ENCODE measurements around the gene FST. TPM values are rescaled to one million over a fixed set of nuclear protein-coding genes. Genes with fewer than 3 reads are reported as not detected.

Gene FST
- total and polyA plus RNA-seq, 2 of the 13 experiments (the other 11 are each of a cell fraction or from before 2014, with no cell fraction given): 38.6 to 136 TPM

DNA sequence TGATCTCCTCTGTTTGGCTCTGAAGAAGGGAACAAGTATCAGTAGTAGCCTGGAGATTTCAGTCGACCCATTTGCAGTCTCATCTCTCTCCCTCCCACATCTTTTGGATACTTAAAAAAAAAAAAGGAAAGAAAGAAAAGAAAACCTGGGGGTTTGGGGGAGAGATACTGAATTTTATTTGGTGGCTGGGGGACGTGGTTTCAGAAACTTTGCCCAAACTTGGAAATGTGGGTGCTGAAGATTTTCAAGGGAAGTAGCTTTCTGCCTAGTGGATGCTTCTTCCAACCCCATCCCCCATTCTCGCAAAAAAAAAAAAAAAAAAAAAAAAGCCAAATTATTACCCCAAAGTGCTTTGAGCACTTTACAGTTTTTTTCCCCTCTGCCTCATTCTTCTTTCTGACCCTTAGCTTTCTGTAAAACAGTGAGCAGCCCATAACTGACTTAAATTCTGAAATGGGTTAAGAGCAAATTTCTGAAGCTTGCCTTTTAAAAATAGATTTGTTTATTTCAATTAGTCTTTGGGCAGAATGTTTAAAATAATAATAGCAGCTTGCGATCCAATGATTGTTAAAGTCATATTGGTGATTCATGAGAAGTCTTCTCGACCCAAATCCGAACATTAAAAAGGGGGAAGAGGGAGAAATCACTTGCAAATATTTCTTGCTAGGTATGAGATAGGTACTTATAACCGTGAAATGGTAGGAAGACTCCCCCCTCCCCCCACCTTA lies 894 bp downstream of the FST start (continued):
- TF ChIP-seq AFF4 (CRISPR knock-in tag; IDR thresholded peaks at IDR 0.05): peak; percentile 54; the same call in 1 of the 2 replicates

DNA sequence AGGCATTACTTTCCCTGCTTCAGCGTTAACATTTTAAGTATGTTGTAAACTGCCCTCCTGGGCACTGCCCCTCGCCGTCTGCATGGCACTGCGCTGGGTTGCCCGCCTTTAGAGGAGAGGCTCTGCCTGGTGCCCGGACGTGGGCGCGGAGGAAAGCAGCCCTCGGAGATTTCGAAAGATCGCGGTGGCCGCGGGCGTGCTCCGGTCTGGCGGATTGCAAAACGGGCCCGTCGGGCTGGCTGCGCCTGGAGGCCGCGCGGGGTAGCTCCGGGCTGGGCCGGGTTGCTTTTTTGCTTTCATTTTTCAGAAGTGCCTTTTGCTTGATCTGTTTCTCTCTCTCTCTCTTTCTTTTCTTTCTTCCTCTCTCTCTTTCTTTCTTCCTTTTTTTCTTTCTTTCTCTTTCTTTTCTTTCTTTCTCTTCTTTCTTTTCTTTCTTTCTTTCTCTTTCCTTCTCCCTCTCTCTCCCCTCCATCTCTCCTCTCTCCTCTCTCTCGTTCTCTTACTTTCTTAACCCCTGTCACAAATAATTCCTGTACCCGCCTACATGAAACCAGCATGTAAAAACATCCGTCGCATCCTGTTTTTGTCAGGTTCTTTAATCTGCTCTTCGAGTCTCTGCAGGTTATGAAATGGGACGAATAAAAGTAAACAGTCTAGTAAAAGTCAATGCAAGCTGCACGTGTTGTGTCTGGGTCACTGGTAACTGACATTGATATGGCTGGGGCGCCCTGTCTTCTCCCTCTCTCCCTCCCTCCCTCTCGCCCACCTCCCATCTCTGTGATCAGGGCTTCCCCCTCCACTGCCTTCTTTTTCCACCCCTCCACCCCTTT lies 1.7 kb downstream of the FST start:
- WGBS (ENCODE audit: low lambda C conversion rate): under 1% methylated on average over 21 of the region's 36 CpGs
- H3K9me3 ChIP-seq (ENCODE audit: low read length): no peaks in the 10 kb centered on the region
- peaks cover 43% of the 10 kb centered on the region for H3K4me1 ChIP-seq (ENCODE audit: insufficient read depth, low read length)
- H3K79me2 ChIP-seq (ENCODE audit: insufficient read depth, low read length): peaks cover 37% of the 10 kb centered on the region
- no peak overlapping the region for H2AFZ ChIP-seq (ENCODE audit: low read length)
- H3K4me2 ChIP-seq (ENCODE audit: low read depth, low read length): peak overlapping the region; percentile 84
- TSS peak; percentile 41 for BruUV-seq (replicated peaks)
- H3K36me3 ChIP-seq (replicated peaks in 1 of 2; ENCODE audit: control insufficient read depth in 1 of 2, insufficient read depth in 2 of 2, low read length in 2 of 2): peaks cover 15 to 24% of the 10 kb centered on the region in 2 experiments
- peak overlapping the region; percentile 98 for H3K27ac ChIP-seq (ENCODE audit: extremely low read length, insufficient read depth, low read length)
- in situ Hi-C loops (cut with HindIII; ENCODE audit: extremely low pct_ligation_motif_present, low pct_unique_long_range_greater_than_20kb): no loop called here
- DNase-seq (ENCODE audit: low spot score) (peak; percentile 58), FAIRE-seq (no peak), ATAC-seq (peak; percentile 8; the same call in 2 of the 3 replicates)
- peak overlapping the region; percentile 84 to 96 (median 95) for H3K4me3 ChIP-seq (replicated peaks in 1 of 3; ENCODE audit: insufficient read depth in 1 of 3, low read depth in 2 of 3, low read length in 3 of 3)
- ChIA-PET POLR2A (interaction anchor here (0.6 to 1.3 kb wide), 3 partner anchors 54 to 494 kb away, joined by 3 to 4 read pairs (median 4); no protein-coding TSS in a partner anchor), CTCF (ENCODE audit: low intra/inter-chr PET ratio, low total read pairs) (no interaction called here)
- H3K27me3 ChIP-seq (ENCODE audit: control insufficient read depth in 1 of 2, insufficient read depth in 2 of 2, low read length in 2 of 2): peaks cover 0 to 5% of the 10 kb centered on the region in 2 experiments; a peak in 1 of 5 replicates
- peak overlapping the region; percentile 99 for H3K9ac ChIP-seq (ENCODE audit: insufficient read depth, low read depth, low read length)
- intact Hi-C loops (cut with micrococcal nuclease; ENCODE audit: unreplicated experiment): no loop called here
- peaks cover 15% of the 10 kb centered on the region for H4K20me1 ChIP-seq (ENCODE audit: insufficient read depth, low read length)
- TF ChIP-seq U2AF1 (optimal IDR thresholded peaks at IDR 0.05; ENCODE audit: low read depth, low read length) (peak; percentile 85), RARA (CRISPR knock-in tag; IDR thresholded peaks at IDR 0.05) (peak; percentile 84), ZNF12 (CRISPR knock-in tag; IDR thresholded peaks at IDR 0.05) (peak; percentile 38; the same call in 1 of the 2 replicates), ARNT2 (CRISPR knock-in tag; IDR thresholded peaks at IDR 0.05; ENCODE audit: low read depth) (peak; percentile 55; the same call in 1 of the 2 replicates), ZNF558 (CRISPR knock-in tag; IDR thresholded peaks at IDR 0.05; ENCODE audit: borderline replicate concordance) (0 out of 2 replicates have a peak, but pooled peaks have one; percentile 1), EZH2 (conservative IDR thresholded peaks at IDR 0.05; ENCODE audit: low read depth, low read length) (no peak), CCDC6 (CRISPR knock-in tag; IDR thresholded peaks at IDR 0.05) (peak; percentile 56; the same call in 1 of the 2 replicates), ZNF20 (CRISPR knock-in tag; IDR thresholded peaks at IDR 0.05) (no peak), ZBTB7B (CRISPR knock-in tag; IDR thresholded peaks at IDR 0.05) (no peak), REXO4 (CRISPR knock-in tag; IDR thresholded peaks at IDR 0.05; ENCODE audit: borderline replicate concordance) (no peak)
- TF ChIP-seq, protein P1, sequence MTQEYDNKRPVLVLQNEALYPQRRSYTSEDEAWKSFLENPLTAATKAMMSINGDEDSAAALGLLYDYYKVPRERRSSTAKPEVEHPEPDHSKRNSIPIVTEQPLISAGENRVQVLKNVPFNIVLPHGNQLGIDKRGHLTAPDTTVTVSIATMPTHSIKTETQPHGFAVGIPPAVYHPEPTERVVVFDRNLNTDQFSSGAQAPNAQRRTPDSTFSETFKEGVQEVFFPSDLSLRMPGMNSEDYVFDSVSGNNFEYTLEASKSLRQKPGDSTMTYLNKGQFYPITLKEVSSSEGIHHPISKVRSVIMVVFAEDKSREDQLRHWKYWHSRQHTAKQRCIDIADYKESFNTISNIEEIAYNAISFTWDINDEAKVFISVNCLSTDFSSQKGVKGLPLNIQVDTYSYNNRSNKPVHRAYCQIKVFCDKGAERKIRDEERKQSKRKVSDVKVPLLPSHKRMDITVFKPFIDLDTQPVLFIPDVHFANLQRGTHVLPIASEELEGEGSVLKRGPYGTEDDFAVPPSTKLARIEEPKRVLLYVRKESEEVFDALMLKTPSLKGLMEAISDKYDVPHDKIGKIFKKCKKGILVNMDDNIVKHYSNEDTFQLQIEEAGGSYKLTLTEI (CRISPR knock-in tag; conservative IDR thresholded peaks at IDR 0.05): no peak

Measured in HepG2 (cell line).